ENCODE measurements around the gene CPTP. TPM values are rescaled to one million over a fixed set of nuclear protein-coding genes. Genes with fewer than 3 reads are reported as not detected.

The CPTP gene
- total RNA-seq, 1 donor from 2014 or later = 20.4 TPM

DNA sequence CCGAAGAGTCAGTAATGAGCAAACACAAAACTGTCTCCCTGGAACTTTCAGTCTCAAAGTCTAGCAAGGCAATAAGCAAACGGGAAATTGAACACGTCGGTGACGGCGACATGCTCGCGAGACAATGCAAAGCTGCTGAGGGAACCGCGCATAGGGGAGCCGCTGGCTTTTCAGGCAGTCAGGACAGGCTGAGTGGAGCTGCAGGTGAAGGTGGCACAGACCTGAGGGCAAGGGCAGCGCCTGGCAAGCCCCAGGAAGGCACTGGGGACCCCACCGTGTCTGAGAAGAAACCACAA lies 5.0 kb upstream of the CPTP start:
- Histone ChIP-seq H3K27ac (peak overlapping the region; percentile 17), H3K4me3 (no peak overlapping the region), H3K27me3 (no peaks in the 10 kb centered on the region), H3K9me3 (no peaks in the 10 kb centered on the region), H3K36me3 (peaks cover 27% of the 10 kb centered on the region), H3K4me1 (peaks cover 24% of the 10 kb centered on the region)
- no peak for DNase-seq
- intact Hi-C loops (cut with DNase I) = no loop called here
- ATAC-seq = no peak
- TF ChIP-seq, protein P1, sequence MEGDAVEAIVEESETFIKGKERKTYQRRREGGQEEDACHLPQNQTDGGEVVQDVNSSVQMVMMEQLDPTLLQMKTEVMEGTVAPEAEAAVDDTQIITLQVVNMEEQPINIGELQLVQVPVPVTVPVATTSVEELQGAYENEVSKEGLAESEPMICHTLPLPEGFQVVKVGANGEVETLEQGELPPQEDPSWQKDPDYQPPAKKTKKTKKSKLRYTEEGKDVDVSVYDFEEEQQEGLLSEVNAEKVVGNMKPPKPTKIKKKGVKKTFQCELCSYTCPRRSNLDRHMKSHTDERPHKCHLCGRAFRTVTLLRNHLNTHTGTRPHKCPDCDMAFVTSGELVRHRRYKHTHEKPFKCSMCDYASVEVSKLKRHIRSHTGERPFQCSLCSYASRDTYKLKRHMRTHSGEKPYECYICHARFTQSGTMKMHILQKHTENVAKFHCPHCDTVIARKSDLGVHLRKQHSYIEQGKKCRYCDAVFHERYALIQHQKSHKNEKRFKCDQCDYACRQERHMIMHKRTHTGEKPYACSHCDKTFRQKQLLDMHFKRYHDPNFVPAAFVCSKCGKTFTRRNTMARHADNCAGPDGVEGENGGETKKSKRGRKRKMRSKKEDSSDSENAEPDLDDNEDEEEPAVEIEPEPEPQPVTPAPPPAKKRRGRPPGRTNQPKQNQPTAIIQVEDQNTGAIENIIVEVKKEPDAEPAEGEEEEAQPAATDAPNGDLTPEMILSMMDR (IDR thresholded peaks at IDR 0.05) = no peak

DNA sequence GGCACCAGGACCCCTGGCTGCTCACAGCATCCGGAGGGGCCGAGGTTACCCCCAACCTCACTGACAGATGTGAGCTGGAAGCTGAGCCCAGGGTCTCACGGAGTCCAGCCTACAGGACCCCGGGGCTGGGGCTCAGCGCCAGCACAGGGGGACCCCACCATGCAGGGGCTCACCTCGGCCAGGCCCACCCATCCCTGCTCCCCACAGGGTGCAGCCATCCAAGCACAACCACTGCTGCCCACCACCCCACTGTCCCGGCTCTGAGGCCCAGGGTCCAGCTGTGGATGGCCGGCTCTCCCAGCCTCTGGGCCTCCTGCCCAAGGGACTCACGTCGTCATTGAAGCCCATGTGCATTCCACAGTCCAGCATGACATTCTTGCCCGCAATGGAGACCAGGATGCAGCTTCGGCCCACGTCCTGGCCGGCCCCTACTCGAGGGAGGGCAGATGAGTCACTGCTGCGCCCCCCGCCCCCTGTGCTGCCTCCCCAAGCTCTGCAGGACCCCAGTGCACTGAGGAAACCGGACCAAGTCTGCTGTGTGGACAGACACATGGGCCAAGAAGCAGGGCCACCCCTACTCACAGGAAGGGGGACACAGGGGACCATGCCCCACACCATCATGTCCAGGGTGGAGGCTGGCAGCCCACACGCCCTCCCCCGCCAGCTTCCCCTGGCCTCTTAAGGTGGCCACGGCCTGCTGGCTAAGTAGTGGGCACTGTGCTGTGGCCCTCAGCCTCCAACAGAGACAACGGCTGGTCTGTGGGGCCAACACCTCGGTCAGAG lies 3.7 kb upstream of the CPTP start:
- no peak for DNase-seq
- no peaks in the 10 kb centered on the region for H3K9me3 ChIP-seq
- H3K4me1 ChIP-seq = peaks cover 31% of the 10 kb centered on the region
- intact Hi-C loops (cut with DNase I) = no loop called here
- H3K4me3 ChIP-seq = no peak overlapping the region
- H3K27me3 ChIP-seq = no peaks in the 10 kb centered on the region
- TF ChIP-seq, protein P1 (IDR thresholded peaks at IDR 0.05) = no peak
- H3K36me3 ChIP-seq = peaks cover 20% of the 10 kb centered on the region
- no peak overlapping the region for H3K27ac ChIP-seq
- no peak for ATAC-seq

DNA sequence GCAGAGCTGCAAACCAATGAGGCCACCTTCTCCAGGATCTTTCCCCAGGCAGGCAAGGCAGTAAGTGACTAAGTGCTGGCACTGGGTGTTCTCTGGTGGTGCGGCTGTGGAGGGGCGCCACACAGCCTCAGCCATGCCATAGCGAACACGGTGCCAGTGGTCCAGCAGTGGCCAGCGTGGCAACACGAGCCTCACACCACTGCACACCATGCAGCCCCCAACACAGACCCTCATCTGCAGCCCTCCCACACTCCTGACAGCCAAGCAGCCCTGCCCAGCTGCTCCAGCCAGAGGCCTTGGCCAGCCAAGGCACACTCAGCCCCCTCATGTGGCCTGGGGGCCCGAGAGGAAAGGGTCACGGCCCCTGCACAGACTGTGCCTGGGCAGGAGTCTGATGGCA lies 3.1 kb upstream of the CPTP start:
- H3K36me3 ChIP-seq = peaks cover 20% of the 10 kb centered on the region
- H3K4me3 ChIP-seq = no peak overlapping the region
- ATAC-seq = no peak
- TF ChIP-seq, protein P1 (IDR thresholded peaks at IDR 0.05) = no peak
- DNase-seq = no peak
- H3K27me3 ChIP-seq = no peaks in the 10 kb centered on the region
- no peaks in the 10 kb centered on the region for H3K9me3 ChIP-seq
- H3K4me1 ChIP-seq = peaks cover 34% of the 10 kb centered on the region
- intact Hi-C loops (cut with DNase I) = no loop called here
- H3K27ac ChIP-seq = no peak overlapping the region

DNA sequence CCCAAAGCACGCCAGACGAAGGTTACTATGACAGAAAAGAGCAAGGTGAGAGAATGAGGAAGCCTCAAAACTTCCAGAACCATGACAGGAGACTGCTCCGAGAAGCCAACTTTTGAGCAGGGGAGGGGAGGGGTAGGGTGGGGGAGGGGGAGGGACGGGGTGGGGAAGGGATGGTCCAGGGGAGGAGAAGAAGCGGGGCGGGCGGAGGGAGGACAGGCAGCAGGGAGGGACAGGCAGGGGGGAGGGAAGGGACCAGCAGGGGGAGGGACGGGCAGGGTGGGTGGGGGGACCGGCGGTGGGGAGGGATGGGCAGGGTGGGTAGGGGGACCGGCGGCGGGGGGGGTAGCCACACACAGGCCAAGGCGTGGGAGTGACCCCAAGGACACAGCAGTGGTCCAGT lies 2.2 kb upstream of the CPTP start:
- Histone ChIP-seq H3K4me3 (no peak overlapping the region), H3K36me3 (peaks cover 21% of the 10 kb centered on the region), H3K9me3 (no peaks in the 10 kb centered on the region), H3K27me3 (no peaks in the 10 kb centered on the region), H3K27ac (no peak overlapping the region), H3K4me1 (peaks cover 32% of the 10 kb centered on the region)
- no peak for DNase-seq
- no peak for ATAC-seq
- intact Hi-C loops (cut with DNase I) = no loop called here
- TF ChIP-seq, protein P1 (IDR thresholded peaks at IDR 0.05) = no peak

DNA sequence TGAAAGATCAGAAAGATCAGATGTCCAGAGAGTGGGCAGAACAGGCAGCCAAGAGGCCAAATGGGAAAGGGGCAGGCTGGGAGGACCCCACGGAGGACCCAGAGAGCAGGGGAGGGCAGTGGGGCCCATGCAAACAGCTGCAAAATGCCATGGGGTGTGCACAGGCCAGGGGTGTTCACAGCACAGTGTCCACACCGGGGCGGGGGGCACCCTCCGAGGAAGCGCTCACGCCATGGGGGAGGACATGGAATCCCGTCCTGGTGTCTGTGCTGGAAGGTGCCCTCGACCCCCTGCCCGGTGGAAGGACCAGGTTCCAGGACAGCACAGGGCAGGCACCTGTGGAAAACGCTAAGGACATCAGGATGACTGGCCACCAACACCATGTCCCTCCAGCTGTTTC lies 1.6 kb upstream of the CPTP start:
- TF ChIP-seq, protein P1 (IDR thresholded peaks at IDR 0.05) = no peak
- ATAC-seq = no peak
- no peaks in the 10 kb centered on the region for H3K27me3 ChIP-seq
- DNase-seq = no peak
- H3K36me3 ChIP-seq = peaks cover 22% of the 10 kb centered on the region
- H3K9me3 ChIP-seq = no peaks in the 10 kb centered on the region
- H3K4me1 ChIP-seq = peaks cover 27% of the 10 kb centered on the region
- no peak overlapping the region for H3K27ac ChIP-seq
- intact Hi-C loops (cut with DNase I) = no loop called here
- H3K4me3 ChIP-seq = no peak overlapping the region

Measured in upper lobe of right lung (tissue), 1 donor.